Type B pancreatic cell (in vitro differentiated cells): Measurements from ENCODE around the gene TSN. TPM values are rescaled to one million over a fixed set of nuclear protein-coding genes. Genes with fewer than 3 reads are reported as not detected.

Experiments used
- DNase-seq: peaks from one replicate; pipeline ENCODE4 v3.0.0; 2021; ENCODE audit warnings: mixed read lengths; ENCODE audit not compliant: unreplicated experiment; ENCODE audit errors: extremely low spot score
- H3K27ac Mint-ChIP-seq: 2 replicates; pipeline ENCODE4 v1.8.0; 2021; ENCODE audit warnings: mild to moderate bottlenecking, mixed read lengths
- H3K27me3 Mint-ChIP-seq: 2 replicates; pipeline ENCODE4 v1.8.0; 2021; ENCODE audit warnings: mixed read lengths
- H3K36me3 Mint-ChIP-seq: 2 replicates; pipeline ENCODE4 v1.8.0; 2021; ENCODE audit warnings: mixed read lengths
- H3K4me1 Mint-ChIP-seq: one replicate; pipeline ENCODE4 v1.8.0; 2021; ENCODE audit warnings: mixed read lengths; ENCODE audit not compliant: unreplicated experiment
- H3K4me3 Mint-ChIP-seq: 2 replicates; pipeline ENCODE4 v1.8.0; 2021; ENCODE audit warnings: mild to moderate bottlenecking, mixed read lengths
- H3K9me3 Mint-ChIP-seq: 2 replicates; pipeline ENCODE4 v1.8.0; 2021; ENCODE audit warnings: mixed read lengths
- CTCF ChIP-seq: fragments of 200-600 bp; sonication (generic); conservative IDR thresholded peaks from 2 replicates; pipeline ENCODE4 v1.5.0; 2021; ENCODE audit warnings: antibody characterized with exemption, mild to moderate bottlenecking
- total RNA-seq: library from RNA; stranded (reverse); gene quantifications from 2 replicates; pipeline ENCODE4 v1.2.1, GENCODE V29; 2021; ENCODE audit warnings: low replicate concordance

TSN gene
- total RNA-seq, 1 donor from 2014 or later: 87.6 TPM

GRCh38 chr2:121736140-121736461 lies 19.4 kb upstream of the TSN start:
- Mint-ChIP-seq H3K36me3 (peaks cover 14% of the 10 kb centered on the region), H3K27me3 (no peaks in the 10 kb centered on the region), H3K4me1 (peaks cover 7% of the 10 kb centered on the region), H3K27ac (peak overlapping the region; percentile 81), H3K4me3 (peak overlapping the region; percentile 90), H3K9me3 (no peaks in the 10 kb centered on the region)
- DNase-seq: no peak
- TF ChIP-seq CTCF: no peak

DNA sequence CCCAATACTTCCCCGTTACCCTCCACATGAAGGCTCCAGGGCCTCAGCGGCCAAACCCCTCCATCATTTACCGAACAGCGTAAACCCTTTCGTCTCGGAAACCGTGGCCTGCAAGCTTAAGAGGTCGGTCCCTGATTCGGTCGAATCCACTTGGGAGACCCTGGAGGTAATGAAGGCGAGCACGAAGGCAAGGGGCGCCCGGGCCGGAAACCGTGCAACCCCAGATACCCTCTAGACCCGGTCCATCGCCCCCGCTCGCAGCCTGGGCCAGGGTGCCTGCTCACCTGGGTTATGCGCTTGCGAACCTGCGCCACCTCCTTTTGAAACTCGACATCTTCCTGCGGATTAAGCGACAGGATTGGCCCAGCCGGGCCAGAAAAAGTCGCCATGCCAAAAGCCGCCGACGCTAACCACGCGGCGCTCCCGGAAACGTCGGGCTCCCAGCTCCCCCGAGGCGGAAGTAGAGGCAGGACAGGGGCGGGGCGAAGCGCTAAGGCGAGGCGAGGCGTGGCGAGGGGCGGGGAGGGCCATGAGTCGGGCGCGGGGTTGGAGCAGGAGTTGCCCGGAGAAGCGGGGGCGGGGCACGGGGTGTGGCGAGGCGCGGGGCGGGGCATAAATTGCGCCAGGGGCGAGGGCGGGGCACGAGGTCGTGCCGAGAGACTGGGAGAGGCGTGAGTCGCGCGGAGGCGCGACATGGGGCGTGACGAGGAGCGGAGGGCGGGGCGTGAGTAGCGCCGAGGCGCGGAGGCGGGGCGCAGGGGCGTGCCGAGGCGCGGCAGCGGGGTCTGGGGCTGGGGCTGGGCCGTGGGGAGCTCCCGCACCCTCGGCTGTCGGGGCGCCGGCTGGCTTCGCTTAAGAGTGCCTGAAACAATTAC lies 18.8 kb upstream of the TSN start, which contains the start of gene NIFK:
Gene NIFK, minus strand, starts transcription at position 414 of the 875 bp plus-strand sequence. Its CDS starts 25 bp downstream, at position 389.
- TF ChIP-seq CTCF: no peak
- Mint-ChIP-seq H3K4me3 (peak within 1 kb of the TSS; percentile 90), H3K27ac (peak within 1 kb of the TSS; percentile 81), H3K36me3 (peaks cover 10% of the 10 kb centered on the region), H3K27me3 (no peaks in the 10 kb centered on the region), H3K4me1 (peaks cover 7% of the 10 kb centered on the region), H3K9me3 (no peaks in the 10 kb centered on the region)
- DNase-seq: peak; percentile 100

- no peak overlapping the region for H3K27ac Mint-ChIP-seq
- no peaks in the 10 kb centered on the region for H3K36me3 Mint-ChIP-seq
- no peaks in the 10 kb centered on the region for H3K27me3 Mint-ChIP-seq
- no peak for TF ChIP-seq CTCF
- no peaks in the 10 kb centered on the region for H3K4me1 Mint-ChIP-seq
- H3K4me3 Mint-ChIP-seq: no peak overlapping the region
- H3K9me3 Mint-ChIP-seq: no peaks in the 10 kb centered on the region
- DNase-seq: no peak
Measured at GRCh38 chr2:121740973-121741372, 14.5 kb upstream of the TSN start.

DNA sequence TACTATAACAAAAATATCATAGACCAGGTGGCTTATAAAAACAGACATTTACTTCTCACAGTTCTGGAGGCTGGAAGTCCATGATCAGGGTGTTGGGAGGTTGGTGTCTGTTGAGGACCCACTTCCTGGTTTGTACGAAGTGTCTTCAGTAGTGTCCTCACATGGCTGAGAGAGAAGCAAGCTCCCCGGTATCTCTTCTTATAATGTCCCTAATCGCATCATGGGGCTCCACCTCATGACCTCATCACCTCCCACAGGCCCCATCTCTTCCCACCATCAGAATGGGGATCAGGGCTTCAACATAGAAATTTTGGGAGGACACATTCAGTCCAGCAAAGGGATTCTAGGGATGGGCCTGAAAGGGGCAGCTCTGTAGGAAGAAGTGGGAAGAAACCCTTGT lies 14.0 kb upstream of the TSN start:
- Mint-ChIP-seq H3K27me3 (no peaks in the 10 kb centered on the region), H3K27ac (no peak overlapping the region), H3K4me1 (no peaks in the 10 kb centered on the region), H3K36me3 (no peaks in the 10 kb centered on the region), H3K4me3 (no peak overlapping the region), H3K9me3 (no peaks in the 10 kb centered on the region)
- TF ChIP-seq CTCF: no peak
- no peak for DNase-seq

- TF ChIP-seq CTCF: no peak
- Mint-ChIP-seq H3K4me1 (no peaks in the 10 kb centered on the region), H3K9me3 (no peaks in the 10 kb centered on the region), H3K36me3 (no peaks in the 10 kb centered on the region), H3K27ac (no peak overlapping the region), H3K4me3 (no peak overlapping the region), H3K27me3 (no peaks in the 10 kb centered on the region)
- DNase-seq: no peak
Measured at GRCh38 chr2:121746071-121746578, 9.3 kb upstream of the TSN start.
